OCI-LY7 (cell line): ENCODE data around the gene FAM163B. TPM values are rescaled to one million over a fixed set of nuclear protein-coding genes. Genes with fewer than 3 reads are reported as not detected.
A peak's percentile ranks its signal among the peaks of the same experiment; 100 is the strongest.

ENCODE experiments used
- BruUV-seq: library from RNA; stranded (reverse); fragments of 400-500 nt; replicated peaks from 2 replicates; lab custom pipeline; 2021; lab: Mats Ljungman, UMichigan
- CTCF ChIA-PET: fragments of 300-600 bp; sonication (Branson Sonifier 250); formaldehyde crosslinking; loops from one replicate; lab custom pipeline; 2022; ENCODE audit warnings: antibody characterized with exemption; ENCODE audit not compliant: unreplicated experiment; lab: Charles Lee
- POLR2A ChIA-PET: fragments of 300-600 bp; sonication (Branson Sonifier 250); formaldehyde crosslinking; loops from one replicate; lab custom pipeline; 2022; ENCODE audit warnings: antibody characterized with exemption; lab: Charles Lee
- DNase-seq: peaks from one replicate; pipeline ENCODE4 v3.0.0-alpha.2; 2015; ENCODE audit warnings: low spot score
- H2AFZ ChIP-seq: fragments of 200-600 bp; sonication (generic), shearing (Covaris generic); 2 replicates; pipeline ENCODE4 v1.6.1; 2014; ENCODE audit warnings: mild to moderate bottlenecking, antibody characterized with exemption, low read length, moderate library complexity
- H3K27ac ChIP-seq: fragments of 200-600 bp; sonication (generic); 2 replicates; pipeline ENCODE4 v1.5.1; 2014; ENCODE audit warnings: mixed run types, low read depth, mild to moderate bottlenecking, moderate library complexity, low read length, inconsistent platforms; ENCODE audit not compliant: poor library complexity, severe bottlenecking
- H3K36me3 ChIP-seq: fragments of 200-600 bp; sonication (generic); 2 replicates; pipeline ENCODE4 v1.6.1; 2014; ENCODE audit warnings: mild to moderate bottlenecking, antibody characterized with exemption, low read length, moderate library complexity, mixed read lengths; ENCODE audit not compliant: insufficient read depth
- H3K4me1 ChIP-seq: fragments of 200-600 bp; sonication (generic); 2 replicates; pipeline ENCODE4 v1.5.1; 2014; ENCODE audit warnings: mild to moderate bottlenecking, low read length; ENCODE audit not compliant: insufficient read depth, poor library complexity, severe bottlenecking
- H3K4me2 ChIP-seq: fragments of 200-600 bp; sonication (generic); 2 replicates; pipeline ENCODE4 v1.6.1; 2014; ENCODE audit warnings: mild to moderate bottlenecking, low read length
- H3K4me3 ChIP-seq: fragments of 200-600 bp; sonication (generic); 2 replicates; pipeline ENCODE4 v1.5.1; 2014; ENCODE audit warnings: mild to moderate bottlenecking, low read depth, low read length; ENCODE audit not compliant: poor library complexity, severe bottlenecking
- H3K79me2 ChIP-seq: fragments of 200-600 bp; sonication (generic); 2 replicates; pipeline ENCODE4 v1.6.1; 2016; ENCODE audit warnings: low read depth, mild to moderate bottlenecking, low read length, moderate library complexity, mixed read lengths; ENCODE audit not compliant: insufficient read depth
- H3K9me2 ChIP-seq: fragments of 200-600 bp; sonication (generic); 2 replicates; pipeline ENCODE4 v1.6.1; 2016; ENCODE audit warnings: mild to moderate bottlenecking, low read length, mixed read lengths; ENCODE audit not compliant: insufficient read depth
- H3K9me3 ChIP-seq: fragments of 200-600 bp; sonication (generic); 2 replicates; pipeline ENCODE4 v1.6.1; 2014; ENCODE audit warnings: mild to moderate bottlenecking, mixed run types, low read length, mixed read lengths
- H4K20me1 ChIP-seq: fragments of 200-600 bp; sonication (generic); 2 replicates; pipeline ENCODE4 v1.6.1; 2014; ENCODE audit warnings: mild to moderate bottlenecking, antibody characterized with exemption, low read length, moderate library complexity, mixed read lengths; ENCODE audit not compliant: insufficient read depth
- EZH2phosphoT487 ChIP-seq: fragments of 200-600 bp; sonication (generic); IDR thresholded peaks from 2 replicates; pipeline ENCODE4 v1.6.1; 2018; ENCODE audit warnings: low read depth, borderline replicate concordance, mild to moderate bottlenecking, mixed run types, antibody characterized with exemption, low read length, moderate library complexity, mixed read lengths
- intact Hi-C: fragments of 100-400 bp; cut with micrococcal nuclease; formaldehyde crosslinking; loops from one replicate; pipeline ENCODE4 v1.10.0; 2022; ENCODE audit not compliant: unreplicated experiment
- total RNA-seq, 2 experiments: library from RNA; depleted of rRNA in 1 of 2; stranded (reverse); fragments of >200 nt in 1 of 2; shearing (Covaris generic) in 1 of 2; gene quantifications; 2 replicates each; pipeline ENCODE4 v1.2.3, GENCODE V29; 2014 to 2022
- TF ChIP-seq, protein P1 (sequence below): fragments of 200-600 bp; sonication (generic); conservative IDR thresholded peaks from 2 replicates; pipeline ENCODE4 v1.5.1; 2014; ENCODE audit warnings: mild to moderate bottlenecking, antibody characterized with exemption, low read length, moderate library complexity, mixed read lengths

Gene FAM163B
- total RNA-seq, 2 experiments from 2014 or later: 2.6 to 7.8 TPM

DNA sequence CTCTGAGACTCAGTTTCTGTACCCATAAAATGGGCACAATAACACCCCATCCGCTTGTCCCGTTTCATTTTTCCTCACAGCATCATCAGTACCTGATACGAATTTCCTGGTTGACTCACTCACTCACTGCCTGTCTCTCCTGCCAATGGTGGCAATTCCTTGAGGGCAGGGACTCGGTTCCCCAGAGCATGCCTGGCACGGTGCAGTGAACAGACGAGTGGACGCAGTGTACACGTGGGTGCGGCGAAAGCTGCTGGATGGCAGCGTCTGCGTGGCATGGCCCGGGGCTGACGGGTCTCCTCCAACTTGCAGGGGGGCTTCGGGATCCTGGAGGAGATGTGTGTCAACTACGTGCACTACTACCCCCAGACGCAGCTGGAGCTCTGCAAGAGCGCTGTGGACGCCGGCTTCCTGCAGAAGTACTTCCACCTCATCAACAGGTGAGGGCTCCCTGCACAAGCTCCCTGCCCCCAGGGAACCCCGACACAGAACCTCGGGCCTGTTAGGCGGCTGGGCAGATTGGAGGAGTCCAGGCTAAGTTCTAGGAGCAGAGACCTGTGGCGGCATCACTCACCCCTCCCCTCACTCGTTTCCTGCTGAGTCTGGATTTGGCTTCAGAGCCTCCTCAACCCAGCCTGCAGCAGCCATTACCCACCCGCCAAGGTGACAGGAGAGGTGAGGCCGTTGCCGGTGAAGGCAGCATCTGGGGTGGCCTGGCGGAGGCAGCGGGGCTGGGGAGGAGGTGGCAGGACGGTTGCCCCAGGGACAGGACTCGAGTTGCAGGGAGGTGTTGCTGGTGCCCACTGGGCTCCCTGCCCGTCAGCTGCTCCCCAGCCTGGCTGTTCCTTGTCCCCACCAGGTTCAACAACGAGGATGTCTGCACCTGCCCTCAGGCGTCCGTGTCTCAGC is 47.3 kb upstream of the FAM163B start:
- H3K4me3 ChIP-seq: no peak overlapping the region
- POLR2A ChIA-PET: no interaction called here
- no peaks in the 10 kb centered on the region for H3K9me3 ChIP-seq
- H2AFZ ChIP-seq: no peak overlapping the region
- no peak overlapping the region for H3K27ac ChIP-seq
- no peaks in the 10 kb centered on the region for H3K9me2 ChIP-seq
- no peaks in the 10 kb centered on the region for H4K20me1 ChIP-seq
- CTCF ChIA-PET: interaction anchor here (0.6 kb wide), 1 partner anchor 40 kb away, joined by 3 read pairs; no protein-coding TSS in a partner anchor
- BruUV-seq: no TSS peak
- no peaks in the 10 kb centered on the region for H3K36me3 ChIP-seq
- peak; percentile 39 for DNase-seq
- H3K79me2 ChIP-seq: no peaks in the 10 kb centered on the region
- H3K4me2 ChIP-seq: no peak overlapping the region
- intact Hi-C loops: loop anchor here (5.0 kb wide), 1 partner anchor 61 kb away; no protein-coding TSS in a partner anchor
- peaks cover 7% of the 10 kb centered on the region for H3K4me1 ChIP-seq
- no peak for TF ChIP-seq EZH2phosphoT487
- TF ChIP-seq, protein P1, sequence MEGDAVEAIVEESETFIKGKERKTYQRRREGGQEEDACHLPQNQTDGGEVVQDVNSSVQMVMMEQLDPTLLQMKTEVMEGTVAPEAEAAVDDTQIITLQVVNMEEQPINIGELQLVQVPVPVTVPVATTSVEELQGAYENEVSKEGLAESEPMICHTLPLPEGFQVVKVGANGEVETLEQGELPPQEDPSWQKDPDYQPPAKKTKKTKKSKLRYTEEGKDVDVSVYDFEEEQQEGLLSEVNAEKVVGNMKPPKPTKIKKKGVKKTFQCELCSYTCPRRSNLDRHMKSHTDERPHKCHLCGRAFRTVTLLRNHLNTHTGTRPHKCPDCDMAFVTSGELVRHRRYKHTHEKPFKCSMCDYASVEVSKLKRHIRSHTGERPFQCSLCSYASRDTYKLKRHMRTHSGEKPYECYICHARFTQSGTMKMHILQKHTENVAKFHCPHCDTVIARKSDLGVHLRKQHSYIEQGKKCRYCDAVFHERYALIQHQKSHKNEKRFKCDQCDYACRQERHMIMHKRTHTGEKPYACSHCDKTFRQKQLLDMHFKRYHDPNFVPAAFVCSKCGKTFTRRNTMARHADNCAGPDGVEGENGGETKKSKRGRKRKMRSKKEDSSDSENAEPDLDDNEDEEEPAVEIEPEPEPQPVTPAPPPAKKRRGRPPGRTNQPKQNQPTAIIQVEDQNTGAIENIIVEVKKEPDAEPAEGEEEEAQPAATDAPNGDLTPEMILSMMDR: 0 out of 2 replicates have a peak, but pooled peaks have one; percentile 36

GRCh38 chr9:133655701-133656100 is 46.5 kb upstream of the FAM163B start:
- peaks cover 7% of the 10 kb centered on the region for H3K4me1 ChIP-seq

More at GRCh38 chr9:133655701-133656100, 46.5 kb upstream of the FAM163B start:
- no peak for DNase-seq
- intact Hi-C loops: loop anchor here (5.0 kb wide), 1 partner anchor 62 kb away; no protein-coding TSS in a partner anchor
- no peak overlapping the region for H3K27ac ChIP-seq
- H4K20me1 ChIP-seq: no peaks in the 10 kb centered on the region
- no peak overlapping the region for H2AFZ ChIP-seq
- no peak overlapping the region for H3K4me2 ChIP-seq
- POLR2A ChIA-PET: no interaction called here
- H3K9me3 ChIP-seq: no peaks in the 10 kb centered on the region
- no peak overlapping the region for H3K4me3 ChIP-seq
- H3K9me2 ChIP-seq: no peaks in the 10 kb centered on the region
- no peaks in the 10 kb centered on the region for H3K36me3 ChIP-seq
- no peaks in the 10 kb centered on the region for H3K79me2 ChIP-seq
- CTCF ChIA-PET: interaction anchor here (0.6 kb wide), 1 partner anchor 39 kb away, joined by 3 read pairs; no protein-coding TSS in a partner anchor
- no TSS peak for BruUV-seq
- TF ChIP-seq, protein P1: no peak
- no peak for TF ChIP-seq EZH2phosphoT487
